GM23338 (cell line): ENCODE data around the gene TJP1. TPM values are rescaled to one million over a fixed set of nuclear protein-coding genes. Genes with fewer than 3 reads are reported as not detected.

Experiments
- ATAC-seq: fragments of 200-7000 bp; cut with Tn5 transposase; 3 replicates; pipeline ENCODE4 v1.9.1; 2020
- DNase-seq: peaks from one replicate; pipeline ENCODE4 v3.0.0-alpha.2; 2015; ENCODE audit warnings: low spot score
- H2AFZ ChIP-seq: fragments of 200-600 bp; sonication (generic); 2 replicates; pipeline ENCODE4 v1.8.0; 2016; ENCODE audit warnings: antibody characterized with exemption, mild to moderate bottlenecking, moderate library complexity
- H3F3A ChIP-seq: fragments of 200-600 bp; sonication (generic); replicated peaks from 2 replicates; pipeline ENCODE4 v1.8.0; 2017; ENCODE audit warnings: antibody characterized with exemption, mixed run types, low read depth
- H3K27ac ChIP-seq: fragments of 200-600 bp; sonication (generic); 2 replicates; pipeline ENCODE4 v1.6.1; 2016; ENCODE audit warnings: low read depth
- H3K27me3 ChIP-seq: fragments of 200-600 bp; sonication (generic); 2 replicates; pipeline ENCODE4 v1.8.0; 2016; ENCODE audit warnings: mild to moderate bottlenecking, mixed run types, moderate library complexity; ENCODE audit not compliant: insufficient read depth
- H3K36me3 ChIP-seq: fragments of 200-600 bp; sonication (generic); 2 replicates; pipeline ENCODE4 v1.8.0; 2016; ENCODE audit warnings: mild to moderate bottlenecking; ENCODE audit not compliant: insufficient read depth
- H3K4me1 ChIP-seq: fragments of 200-600 bp; sonication (generic); 2 replicates; pipeline ENCODE4 v1.8.0; 2016; ENCODE audit warnings: mild to moderate bottlenecking, moderate library complexity; ENCODE audit not compliant: insufficient read depth
- H3K4me2 ChIP-seq: fragments of 200-600 bp; sonication (generic); 2 replicates; pipeline ENCODE4 v1.7.1; 2017; ENCODE audit warnings: mixed run types
- H3K4me3 ChIP-seq: fragments of 200-600 bp; sonication (generic); 2 replicates; pipeline ENCODE4 v1.6.1; 2016; ENCODE audit warnings: mixed run types
- H3K79me2 ChIP-seq: fragments of 200-600 bp; sonication (generic); replicated peaks from 2 replicates; pipeline ENCODE4 v1.8.0; 2017; ENCODE audit warnings: mild to moderate bottlenecking; ENCODE audit not compliant: insufficient read depth
- H3K9me2 ChIP-seq: fragments of 200-600 bp; sonication (generic); 2 replicates; pipeline ENCODE4 v1.8.0; 2017; ENCODE audit not compliant: insufficient read depth
- H4K20me1 ChIP-seq: fragments of 200-600 bp; sonication (generic); replicated peaks from 2 replicates; pipeline ENCODE4 v1.8.0; 2017; ENCODE audit warnings: mild to moderate bottlenecking; ENCODE audit not compliant: insufficient read depth
- H3K27ac Mint-ChIP-seq: 2 replicates; pipeline ENCODE4 v1.8.0; 2020; ENCODE audit warnings: inconsistent platforms, mild to moderate bottlenecking, moderate library complexity, mixed read lengths
- H3K27me3 Mint-ChIP-seq: 3 replicates; pipeline ENCODE4 v1.8.0; 2022; ENCODE audit warnings: low read depth, mild to moderate bottlenecking, moderate library complexity, mixed read lengths, inconsistent platforms; ENCODE audit not compliant: insufficient read depth, poor library complexity
- H3K36me3 Mint-ChIP-seq: 3 replicates; pipeline ENCODE4 v1.8.0; 2021; ENCODE audit warnings: low read depth, mild to moderate bottlenecking, inconsistent platforms, moderate library complexity, mixed read lengths
- H3K4me1 Mint-ChIP-seq: 3 replicates; pipeline ENCODE4 v1.8.0; 2020; ENCODE audit warnings: mild to moderate bottlenecking, inconsistent platforms, mixed read lengths
- H3K4me3 Mint-ChIP-seq: 3 replicates; pipeline ENCODE4 v1.8.0; 2021; ENCODE audit warnings: moderate library complexity, mild to moderate bottlenecking, inconsistent platforms, mixed read lengths
- H3K9me3 Mint-ChIP-seq: 3 replicates; pipeline ENCODE4 v1.8.0; 2020; ENCODE audit warnings: moderate library complexity, mild to moderate bottlenecking, inconsistent platforms, mixed read lengths
- CREB1 ChIP-seq: fragments of 250-450 bp; sonication (Bioruptor Pico); IDR thresholded peaks from 2 replicates; pipeline ENCODE4 v1.5.0; 2020; ENCODE audit warnings: low read depth, mild to moderate bottlenecking, moderate library complexity
- CTCF ChIP-seq, 2 experiments: fragments of 200-600 bp in 1 of 2; sonication (generic) in 1 of 2; conservative IDR thresholded peaks; 2 replicates each; pipeline versions ENCODE4 v1.5.1 to v1.6.1; 2016 to 2017; ENCODE audit warnings: antibody characterized with exemption in 2 of 2, low read depth in 2 of 2, mild to moderate bottlenecking in 2 of 2, moderate library complexity in 1 of 2
- ETS1 ChIP-seq: IDR thresholded peaks from 2 replicates; pipeline ENCODE4 v1.6.1; 2016; ENCODE audit warnings: antibody characterized with exemption
- EZH2 ChIP-seq: fragments of 200-600 bp; sonication (generic); IDR thresholded peaks from one replicate; pipeline ENCODE4 v1.8.0; 2017; ENCODE audit warnings: antibody characterized with exemption, mild to moderate bottlenecking, low read depth; ENCODE audit not compliant: unreplicated experiment
- JUNB ChIP-seq: IDR thresholded peaks from one replicate; pipeline ENCODE4 v1.6.1; 2016; ENCODE audit warnings: antibody characterized with exemption; ENCODE audit not compliant: unreplicated experiment
- NANOG ChIP-seq: IDR thresholded peaks from 2 replicates; pipeline ENCODE4 v1.6.1; 2016; ENCODE audit warnings: antibody characterized with exemption, borderline replicate concordance
- POLR2AphosphoS5 ChIP-seq: IDR thresholded peaks from 2 replicates; pipeline ENCODE4 v1.6.1; 2016; ENCODE audit warnings: antibody characterized with exemption, low read depth
- REST ChIP-seq: IDR thresholded peaks from one replicate; pipeline ENCODE4 v1.6.1; 2018; ENCODE audit warnings: antibody characterized with exemption; ENCODE audit not compliant: unreplicated experiment
- STAT1 ChIP-seq: IDR thresholded peaks from one replicate; pipeline ENCODE4 v1.6.1; 2016; ENCODE audit warnings: antibody characterized with exemption; ENCODE audit not compliant: unreplicated experiment
- ZNF114 ChIP-seq: fragments of 250-450 bp; sonication (Bioruptor Pico); IDR thresholded peaks from 2 replicates; pipeline ENCODE4 v1.5.0; 2020; ENCODE audit warnings: mild to moderate bottlenecking, moderate library complexity
- ZNF331 ChIP-seq: fragments of 250-450 bp; sonication (Bioruptor Pico); IDR thresholded peaks from 2 replicates; pipeline ENCODE4 v1.5.0; 2020; ENCODE audit warnings: low read depth, mild to moderate bottlenecking, moderate library complexity
- polyA plus RNA-seq: library from polyadenylated mRNA; unstranded; fragments of >200 nt; fragmentation: Nextera tagmentation; extraction: Ambion mirVana; gene quantifications from 2 replicates; pipeline ENCODE4 v1.2.1, GENCODE V29; 2016
- total RNA-seq: library from RNA; depleted of rRNA; stranded (reverse); fragments of >200 nt; shearing (Covaris generic); gene quantifications from 2 replicates; pipeline ENCODE4 v1.2.3, GENCODE V29; 2014

TJP1 gene
- total and polyA plus RNA-seq, 2 experiments from 2014 or later, result 76.2 to 116 TPM

- TF ChIP-seq ETS1, result no peak
- TF ChIP-seq JUNB, result no peak
- no peak for TF ChIP-seq REST
- no peak for TF ChIP-seq NANOG
- TF ChIP-seq ZNF331 (CRISPR knock-in tag), result no peak
- no peak for TF ChIP-seq CREB1 (CRISPR knock-in tag)
- no peak for TF ChIP-seq CTCF (conservative IDR thresholded peaks at IDR 0.05; ENCODE audit: low read depth in 2 of 2)
- TF ChIP-seq ZNF114, result no peak
- TF ChIP-seq EZH2, result no peak
- TF ChIP-seq POLR2AphosphoS5, result no peak
Measured at GRCh38 chr15:29805708-29806104, 16.6 kb downstream of the TJP1 start (continued).

- Histone ChIP-seq H3K36me3 (no peaks in the 10 kb centered on the region), H3K4me2 (no peak overlapping the region), H3K27ac (no peak overlapping the region), H3K4me1 (peaks cover 5% of the 10 kb centered on the region), H3K9me2 (no peaks in the 10 kb centered on the region), H3F3A (no peaks in the 10 kb centered on the region), H3K27me3 (no peaks in the 10 kb centered on the region), H3K79me2 (peaks cover 98% of the 10 kb centered on the region), H2AFZ (no peak overlapping the region), H4K20me1 (peaks cover 19% of the 10 kb centered on the region; the same call in 1 of the 2 replicates), H3K4me3 (no peak overlapping the region)
- DNase-seq (no peak), ATAC-seq (no peak)
- H3K4me3 Mint-ChIP-seq, result no peak overlapping the region
- no peak overlapping the region for H3K27ac Mint-ChIP-seq
- H3K4me1 Mint-ChIP-seq, result peaks cover 21% of the 10 kb centered on the region
- peaks cover 6% of the 10 kb centered on the region; the same call in 2 of the 3 replicates for H3K36me3 Mint-ChIP-seq
- no peaks in the 10 kb centered on the region for H3K9me3 Mint-ChIP-seq
- H3K27me3 Mint-ChIP-seq, result no peaks in the 10 kb centered on the region
- TF ChIP-seq POLR2AphosphoS5 (no peak), CREB1 (CRISPR knock-in tag) (no peak), STAT1 (no peak), REST (no peak), NANOG (no peak), ZNF114 (no peak), EZH2 (no peak)
Measured at GRCh38 chr15:29805043-29805707, 17.1 kb downstream of the TJP1 start.
